Kidney tubule cell (primary cell): Measurements from ENCODE around the gene NAA25.
"Not testable (repeated sequence)": the region's sequence is repeated elsewhere in the genome, so short reads cannot be mapped to it uniquely, and the experiment has no call there.

ENCODE experiments used
- DNase-seq: peaks from one replicate; pipeline ENCODE4 v3.0.0-alpha.2; 2018; ENCODE audit warnings: low spot score

Gene NAA25

GRCh38 chr12:112009596-112009995 lies 99.0 kb downstream of the NAA25 start:
- not testable (repeated sequence) for DNase-seq

- DNase-seq: no peak
Observed at GRCh38 chr12:112008918-112009317, 99.7 kb downstream of the NAA25 start.

DNA sequence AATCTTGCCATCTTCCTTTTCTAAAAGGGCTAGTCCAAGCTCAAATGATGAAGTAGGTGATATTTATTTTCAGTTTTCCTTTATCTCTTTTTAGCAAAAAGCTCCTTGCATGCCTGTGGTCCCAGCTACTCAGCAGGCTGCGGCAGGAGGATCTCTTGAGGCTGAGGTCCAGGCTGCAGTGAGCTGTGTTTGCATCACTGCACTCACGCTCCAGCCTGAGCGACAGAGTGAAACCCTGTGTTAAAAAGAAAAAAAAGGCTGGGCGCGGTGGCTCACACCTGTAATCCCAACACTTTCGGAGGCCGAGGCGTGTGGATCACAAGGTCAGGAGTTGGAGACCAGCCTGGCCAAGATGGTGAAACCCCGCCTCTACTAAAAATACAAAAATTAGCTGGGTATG lies 100.6 kb downstream of the NAA25 start:
- DNase-seq: peak; percentile 43

DNA sequence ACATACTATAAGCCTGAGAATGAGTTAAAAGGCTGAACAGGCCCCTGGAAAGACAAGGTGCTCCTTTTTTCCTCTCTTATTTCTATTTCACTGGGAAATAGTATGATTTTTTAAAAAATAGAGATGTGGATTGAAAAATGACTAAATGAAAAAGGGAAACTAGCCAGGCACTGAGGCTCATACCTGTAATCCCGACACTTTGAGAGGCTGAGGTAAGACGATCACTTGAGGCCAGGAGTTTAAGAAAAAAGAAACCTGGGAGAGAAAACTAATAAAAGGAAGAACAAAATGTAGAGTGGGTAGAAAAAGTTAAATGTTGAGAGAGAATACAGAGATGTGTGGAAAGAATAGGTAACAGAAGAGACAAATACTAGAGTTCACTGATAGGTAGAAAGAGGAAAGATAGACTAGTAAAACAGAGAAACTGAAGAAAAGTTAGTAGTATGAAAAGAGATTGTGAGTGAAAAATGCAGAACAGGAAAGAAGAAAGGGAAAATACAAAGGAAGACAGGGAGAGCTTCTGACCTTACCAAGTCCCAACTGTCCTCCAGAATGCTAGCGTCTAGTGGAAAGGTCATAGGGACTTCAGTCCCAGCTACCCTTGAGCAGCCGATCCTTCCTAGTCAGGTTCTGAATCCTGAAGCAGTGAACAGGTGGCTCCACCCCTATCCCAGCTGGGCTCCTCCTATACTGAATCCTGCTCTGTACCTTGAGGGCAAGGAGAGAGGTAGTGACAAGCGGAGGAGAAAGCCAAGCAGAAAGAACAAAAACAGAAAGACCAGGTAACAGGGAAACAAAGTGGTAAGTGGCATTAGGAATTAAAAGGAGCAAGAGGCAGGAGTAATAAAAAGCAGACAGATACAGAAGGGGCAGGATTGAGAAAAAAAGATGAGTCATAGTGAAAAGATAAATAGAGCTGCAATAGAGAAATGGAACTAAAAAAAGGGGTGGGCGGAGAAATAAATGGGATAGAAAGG lies 102.9 kb downstream of the NAA25 start:
- DNase-seq: peak; percentile 55

GRCh38 chr12:112004041-112004440 lies 104.5 kb downstream of the NAA25 start:
- DNase-seq: no peak

DNA sequence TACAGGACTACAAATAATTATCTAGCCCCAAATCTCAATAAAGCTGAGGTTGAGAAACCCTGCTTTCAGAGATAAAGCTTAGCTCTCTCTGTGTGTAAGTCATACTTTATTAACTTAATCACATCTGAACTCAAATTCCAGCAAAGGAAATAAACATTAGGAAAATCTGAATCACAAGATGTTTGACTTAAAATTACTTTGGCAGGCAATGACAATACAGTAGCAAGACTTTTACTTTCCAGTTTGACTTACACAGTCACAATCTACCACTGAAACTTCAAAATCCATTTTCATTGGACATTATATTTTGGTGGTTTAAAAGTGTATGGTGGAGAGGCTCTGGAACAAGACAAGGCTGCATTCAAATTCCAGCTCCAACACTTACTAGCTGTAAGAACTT lies 107.0 kb downstream of the NAA25 start:
- DNase-seq: no peak

- no peak for DNase-seq
Observed at GRCh38 chr12:112000820-112001219, 107.8 kb downstream of the NAA25 start.

GRCh38 chr12:111999129-111999528 lies 109.5 kb downstream of the NAA25 start:
- DNase-seq: not testable (repeated sequence)

DNA sequence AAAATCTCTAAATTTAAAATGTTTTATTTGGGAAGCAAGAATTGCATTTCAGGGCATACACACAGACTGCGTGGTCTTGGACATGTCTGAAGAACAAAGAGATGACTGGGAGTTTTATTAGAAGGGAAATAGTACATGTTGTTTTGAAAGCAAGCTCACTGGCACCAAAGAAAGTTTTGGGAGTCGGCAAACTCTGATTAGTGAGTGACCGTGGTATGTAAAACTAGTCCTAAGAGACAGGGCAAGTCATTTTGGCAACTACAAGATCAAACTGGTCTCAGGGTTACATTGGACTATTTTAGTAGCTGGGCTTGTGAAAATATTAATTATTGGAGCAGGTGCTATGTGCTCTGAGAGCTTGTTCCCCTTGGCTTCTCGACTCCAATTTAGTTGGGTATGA lies 110.6 kb downstream of the NAA25 start:
- DNase-seq: no peak

- DNase-seq: no peak
Observed at GRCh38 chr12:111997300-111997699, 111.3 kb downstream of the NAA25 start.

GRCh38 chr12:111995782-111996480 lies 112.7 kb downstream of the NAA25 start:
- no peak for DNase-seq

GRCh38 chr12:111994211-111995111 lies 114.1 kb downstream of the NAA25 start:
- DNase-seq: not testable (repeated sequence)

DNA sequence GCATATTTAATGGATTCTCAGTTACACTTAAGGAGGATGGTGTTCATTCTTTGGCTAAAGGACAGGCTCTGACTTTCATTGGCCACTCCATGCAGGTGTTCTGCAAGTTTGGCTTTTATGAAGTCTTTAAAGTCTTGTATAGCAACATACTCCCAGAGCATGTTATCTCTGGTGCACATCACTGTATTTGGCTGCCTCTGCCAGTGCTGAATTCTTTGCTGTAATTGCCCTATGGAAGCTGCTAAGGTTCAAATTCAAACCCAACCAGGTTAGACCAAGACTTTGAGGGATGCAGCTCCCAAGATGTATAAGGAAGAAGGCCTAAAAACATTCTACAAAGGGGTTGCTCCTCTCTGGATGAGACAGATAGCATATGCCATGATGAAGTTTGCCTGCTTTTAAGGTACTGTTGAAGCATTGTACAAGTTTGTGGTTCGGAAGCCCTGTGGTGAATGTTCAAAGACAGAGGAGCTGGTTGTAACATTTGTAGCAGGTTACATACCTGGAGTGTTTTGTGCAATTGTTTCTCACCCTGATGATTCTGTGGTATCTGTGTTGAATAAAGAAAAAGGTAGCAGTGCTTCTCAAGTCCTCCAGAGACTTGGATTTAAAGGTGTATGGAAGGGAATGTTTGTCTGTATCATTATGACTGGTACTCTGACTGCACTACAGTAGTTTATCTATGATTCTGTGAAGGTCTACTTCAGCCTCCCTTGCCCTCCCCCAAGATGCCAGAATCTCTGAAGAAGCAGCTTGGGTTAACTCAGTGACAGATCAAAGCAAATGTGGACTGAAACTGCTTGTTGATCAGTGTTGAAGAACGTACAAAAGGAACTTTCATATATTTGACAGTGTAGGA lies 115.1 kb downstream of the NAA25 start:
- DNase-seq: no peak

- DNase-seq: no peak
Observed at GRCh38 chr12:111992464-111992863, 116.1 kb downstream of the NAA25 start.

- DNase-seq: no peak
Observed at GRCh38 chr12:111991946-111992345, 116.6 kb downstream of the NAA25 start.

GRCh38 chr12:111991535-111991934 lies 117.0 kb downstream of the NAA25 start:
- DNase-seq: no peak

DNA sequence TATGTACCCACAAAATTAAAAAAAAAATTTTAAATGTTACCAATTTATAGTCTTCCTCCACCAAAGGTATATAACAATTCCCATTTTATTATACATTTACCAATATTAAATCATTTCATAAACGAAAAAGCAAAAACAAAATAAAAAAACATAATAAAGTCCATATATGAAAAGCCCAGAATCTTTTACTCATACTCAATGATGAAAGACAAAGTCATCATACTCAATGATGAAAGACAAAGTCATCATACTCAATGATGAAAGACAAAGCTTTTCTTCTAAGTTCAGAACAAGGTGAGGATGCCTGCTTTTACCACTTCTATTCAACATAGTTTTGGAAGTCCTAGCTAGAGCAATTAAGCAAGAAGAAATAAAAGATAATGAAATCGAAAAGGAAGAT lies 123.8 kb downstream of the NAA25 start:
- no peak for DNase-seq

DNA sequence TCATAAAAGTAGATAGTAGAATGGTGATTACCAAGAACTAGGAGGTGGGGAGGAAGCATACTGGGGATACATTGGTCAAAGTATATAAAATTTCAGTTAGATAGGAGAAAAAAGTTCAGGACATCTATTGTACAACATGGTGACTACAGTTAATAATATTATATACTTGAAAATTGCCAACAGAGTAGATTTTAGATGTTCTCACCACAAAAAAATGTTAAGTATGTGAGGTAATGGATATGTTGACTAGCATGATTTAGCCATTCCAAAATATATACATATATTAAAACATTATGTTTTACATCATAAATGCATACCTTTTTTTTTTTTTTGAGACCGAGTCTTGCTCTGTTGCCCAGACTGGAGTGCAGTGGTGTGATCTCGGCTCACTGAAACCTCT lies 126.6 kb downstream of the NAA25 start:
- no peak for DNase-seq

- no peak for DNase-seq
Observed at GRCh38 chr12:111980598-111980997, 128.0 kb downstream of the NAA25 start.

- no peak for DNase-seq
Observed at GRCh38 chr12:111978545-111978944, 130.0 kb downstream of the NAA25 start.

DNA sequence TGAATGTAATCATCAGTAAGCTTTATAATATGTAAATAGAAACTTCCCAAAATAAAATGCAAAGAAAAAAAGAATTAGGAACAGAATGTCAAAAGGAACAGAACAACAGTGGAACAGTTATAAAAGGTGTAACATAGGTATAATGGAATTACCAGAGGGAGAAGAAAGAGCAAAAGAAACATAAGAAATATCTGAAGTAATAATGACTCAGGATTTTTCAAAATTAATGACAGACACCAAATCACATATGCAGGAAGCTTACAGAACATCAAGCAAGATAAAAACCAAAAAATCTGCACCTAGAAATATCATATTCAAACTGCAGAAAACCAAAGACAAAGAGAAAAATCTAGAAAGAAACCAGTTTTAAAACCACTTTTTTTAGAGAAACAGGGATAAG lies 131.7 kb downstream of the NAA25 start:
- no peak for DNase-seq
